Nephron (organoid): ENCODE data around the gene GNAZ.
A peak's percentile ranks its signal among the peaks of the same experiment; 100 is the strongest.
"Not testable (repeated sequence)": the region's sequence is repeated elsewhere in the genome, so short reads cannot be mapped to it uniquely, and the experiment has no call there.

Experiments used
- H3K27ac Mint-ChIP-seq, 3 experiments: 2 replicates each; pipeline ENCODE4 v1.8.0; 2020; ENCODE audit warnings: mixed read lengths in 3 of 3, mild to moderate bottlenecking in 2 of 3, moderate library complexity in 1 of 3
- H3K27me3 Mint-ChIP-seq: 2 replicates; pipeline ENCODE4 v1.8.0; 2021; ENCODE audit warnings: low read depth, mild to moderate bottlenecking, moderate library complexity, mixed read lengths
- H3K36me3 Mint-ChIP-seq: 2 replicates; pipeline ENCODE4 v1.8.0; 2020; ENCODE audit warnings: low read depth, mixed read lengths
- H3K4me1 Mint-ChIP-seq: 2 replicates; pipeline ENCODE4 v1.8.0; 2020; ENCODE audit warnings: mixed read lengths
- H3K4me3 Mint-ChIP-seq, 3 experiments: 2 replicates each; pipeline ENCODE4 v1.8.0; 2020; ENCODE audit warnings: mild to moderate bottlenecking in 3 of 3, mixed read lengths in 3 of 3, moderate library complexity in 2 of 3
- H3K9me3 Mint-ChIP-seq: 2 replicates; pipeline ENCODE4 v1.8.0; 2020; ENCODE audit warnings: mixed read lengths
- CTCF ChIP-seq, 3 experiments: fragments of 200-600 bp; sonication (generic); IDR thresholded peaks; one replicate each; pipeline ENCODE4 v1.5.0; 2021; ENCODE audit warnings: antibody characterized with exemption in 3 of 3; ENCODE audit not compliant: unreplicated experiment in 3 of 3

The GNAZ gene

GRCh38 chr22:23070418-23071229, at the start of gene GNAZ:
GNAZ (plus strand) TSS chr22:23070519; CDS start chr22:23095696, 25,177 bp downstream.
- H3K4me3 Mint-ChIP-seq: peak within 1 kb of the TSS; percentile 87 to 93 (median 89)
- H3K27ac Mint-ChIP-seq: peak within 1 kb of the TSS in 1 of 3 experiments; percentile 62
- peaks cover 17% of the 10 kb centered on the region for H3K4me1 Mint-ChIP-seq
- no peaks in the 10 kb centered on the region for H3K36me3 Mint-ChIP-seq
- peaks cover 60% of the 10 kb centered on the region for H3K27me3 Mint-ChIP-seq
- TF ChIP-seq CTCF (IDR thresholded peaks at IDR 0.05; ENCODE audit: unreplicated experiment in 3 of 3): no peak
- H3K9me3 Mint-ChIP-seq: no peaks in the 10 kb centered on the region

- Mint-ChIP-seq H3K36me3 (no peaks in the 10 kb centered on the region), H3K27me3 (peaks cover 5% of the 10 kb centered on the region), H3K4me1 (no peaks in the 10 kb centered on the region), H3K27ac (no peak overlapping the region), H3K4me3 (no peak overlapping the region), H3K9me3 (peaks cover 4% of the 10 kb centered on the region)
- no peak for TF ChIP-seq CTCF (IDR thresholded peaks at IDR 0.05; ENCODE audit: unreplicated experiment in 3 of 3)
These were observed 49.5 kb upstream of the GNAZ start for GRCh38 chr22:23020659-23021293.

GRCh38 chr22:23021660-23022353, 48.5 kb upstream of the GNAZ start:
- H3K36me3 Mint-ChIP-seq, H3K9me3 Mint-ChIP-seq, H3K4me3 Mint-ChIP-seq, H3K27ac Mint-ChIP-seq, H3K4me1 Mint-ChIP-seq, H3K27me3 Mint-ChIP-seq: not testable (repeated sequence)

DNA sequence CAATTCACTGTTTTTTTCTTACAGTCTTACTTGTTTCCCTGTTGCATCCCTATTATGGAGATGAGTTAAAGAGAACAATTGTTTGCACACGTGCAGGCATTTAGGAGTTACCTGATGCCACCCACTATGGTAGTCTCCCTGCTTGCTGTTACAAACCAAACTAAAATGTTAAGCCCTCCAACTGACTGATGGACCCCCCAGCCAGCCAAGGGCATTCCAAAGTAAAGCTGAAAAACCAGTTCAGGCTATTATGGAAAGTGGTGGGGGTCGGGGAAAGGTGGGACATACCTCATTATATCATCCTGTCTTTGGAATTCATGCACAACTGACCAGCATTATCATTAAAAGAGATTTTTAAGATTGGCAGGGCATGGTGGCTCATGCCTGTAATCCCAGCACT, 47.0 kb upstream of the GNAZ start:
- no peak for TF ChIP-seq CTCF (IDR thresholded peaks at IDR 0.05; ENCODE audit: unreplicated experiment in 3 of 3)
- no peaks in the 10 kb centered on the region for H3K27me3 Mint-ChIP-seq
- H3K4me3 Mint-ChIP-seq: no peak overlapping the region
- H3K36me3 Mint-ChIP-seq: no peaks in the 10 kb centered on the region
- H3K4me1 Mint-ChIP-seq: no peaks in the 10 kb centered on the region
- no peak overlapping the region for H3K27ac Mint-ChIP-seq
- H3K9me3 Mint-ChIP-seq: peaks cover 4% of the 10 kb centered on the region

GRCh38 chr22:23026777-23027176, 43.5 kb upstream of the GNAZ start:
- no peak for TF ChIP-seq CTCF (IDR thresholded peaks at IDR 0.05; ENCODE audit: unreplicated experiment in 3 of 3)
- no peaks in the 10 kb centered on the region for H3K36me3 Mint-ChIP-seq
- H3K4me1 Mint-ChIP-seq: no peaks in the 10 kb centered on the region
- H3K9me3 Mint-ChIP-seq: peaks cover under 1% of the 10 kb centered on the region
- H3K4me3 Mint-ChIP-seq: no peak overlapping the region
- no peak overlapping the region for H3K27ac Mint-ChIP-seq
- no peaks in the 10 kb centered on the region for H3K27me3 Mint-ChIP-seq

- H3K4me3 Mint-ChIP-seq, H3K9me3 Mint-ChIP-seq, H3K27ac Mint-ChIP-seq, H3K27me3 Mint-ChIP-seq, H3K36me3 Mint-ChIP-seq, H3K4me1 Mint-ChIP-seq: not testable (repeated sequence)
These were observed 42.5 kb upstream of the GNAZ start for GRCh38 chr22:23027849-23028248.
